ENCODE results near the gene PLEKHA8.
"Not testable (repeated sequence)": the region's sequence is repeated elsewhere in the genome, so short reads cannot be mapped to it uniquely, and the experiment has no call there.

PLEKHA8 gene

DNA sequence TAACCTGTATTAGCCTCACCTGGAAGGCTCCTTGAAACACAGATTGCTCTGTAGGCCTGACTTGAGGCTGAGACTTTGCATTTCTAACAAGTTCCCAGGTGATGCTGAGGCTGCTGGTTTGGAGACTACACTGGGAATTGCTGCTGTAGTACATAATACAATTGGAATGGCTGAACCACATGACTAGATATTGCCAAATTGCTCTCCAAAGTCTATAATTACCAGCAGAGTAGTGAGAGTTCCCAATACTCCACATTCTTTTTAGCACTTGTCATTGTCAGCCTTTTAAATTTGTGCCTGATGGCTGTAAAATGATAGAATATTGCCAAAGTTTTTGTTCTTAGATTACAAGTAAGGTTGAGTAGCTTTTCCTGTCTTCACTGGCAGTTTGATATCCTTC, 39.9 kb downstream of the PLEKHA8 start:
- no peak for DNase-seq

DNA sequence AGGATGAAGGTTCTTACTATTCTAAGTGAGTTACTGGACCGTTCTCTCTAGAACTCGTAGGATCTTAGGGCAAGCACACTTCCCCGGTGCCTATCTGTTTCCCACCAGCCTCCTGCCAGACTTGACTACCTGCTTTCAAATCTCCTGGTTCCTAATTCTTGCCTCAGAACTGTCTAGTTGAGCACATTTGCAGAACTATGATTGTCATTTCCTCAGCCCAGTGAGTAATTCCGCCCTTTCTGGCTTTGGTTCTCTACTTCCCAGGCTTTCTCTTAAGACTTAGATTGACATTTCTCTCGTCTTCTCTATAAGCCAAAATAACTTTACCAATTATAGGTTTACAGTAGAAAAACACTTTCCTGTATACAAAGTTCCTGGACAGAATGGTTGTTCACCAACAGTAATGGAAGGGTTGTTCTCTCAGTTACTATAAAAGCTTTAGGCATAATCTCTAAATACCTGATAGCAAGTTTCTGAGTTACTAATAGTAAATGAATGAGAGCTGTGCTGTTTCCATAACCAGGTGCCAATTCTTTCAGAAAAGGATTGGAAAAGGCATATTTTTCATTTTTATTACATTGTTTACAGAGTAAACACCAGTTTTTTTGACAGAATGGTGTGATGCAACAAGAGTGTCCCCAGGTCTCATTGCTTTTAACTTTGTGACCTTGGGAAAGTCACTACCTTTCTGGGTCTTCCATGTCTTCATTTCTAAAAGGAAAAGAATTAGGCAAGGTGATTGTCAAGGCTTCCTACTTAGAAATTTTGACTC, 41.1 kb downstream of the PLEKHA8 start:
- DNase-seq, result no peak

DNA sequence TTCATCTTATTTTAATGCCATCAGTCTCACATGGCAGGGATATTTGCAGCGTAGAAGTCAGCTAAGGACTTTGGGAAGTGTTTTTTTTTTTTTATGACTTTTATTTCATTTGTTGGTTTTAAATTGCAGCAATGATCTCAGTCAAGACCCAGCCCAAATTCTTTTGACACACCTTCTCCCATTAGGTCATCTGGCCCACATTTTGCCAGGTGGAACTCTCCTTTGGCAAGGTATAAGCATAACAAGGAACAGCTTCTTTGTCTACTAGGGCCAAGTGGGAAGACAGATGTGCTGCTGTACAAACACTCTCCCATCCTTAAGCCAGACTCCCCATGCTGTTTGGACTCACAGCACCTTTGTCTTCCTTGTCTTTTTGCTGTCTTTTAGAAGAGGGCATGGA, 41.8 kb downstream of the PLEKHA8 start:
- no peak for DNase-seq

DNA sequence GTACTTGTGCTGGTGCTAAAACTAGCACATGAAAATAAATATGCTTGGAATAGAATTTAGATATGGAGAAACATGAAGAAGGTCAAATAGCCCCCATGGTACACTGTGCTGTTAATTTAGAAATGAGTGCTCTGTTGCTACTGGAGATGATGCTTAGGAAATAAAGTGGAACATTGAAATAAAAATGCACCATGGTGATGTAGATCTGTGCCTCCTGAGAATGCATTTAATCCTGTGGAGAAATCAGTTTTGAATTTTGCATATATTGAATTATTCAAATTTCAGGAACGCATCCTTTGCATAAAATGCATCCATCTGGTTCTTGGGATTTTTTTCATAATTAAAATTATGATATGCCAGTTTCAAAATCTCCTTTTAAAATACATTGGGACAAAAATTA, 44.5 kb downstream of the PLEKHA8 start:
- DNase-seq, result no peak

DNA sequence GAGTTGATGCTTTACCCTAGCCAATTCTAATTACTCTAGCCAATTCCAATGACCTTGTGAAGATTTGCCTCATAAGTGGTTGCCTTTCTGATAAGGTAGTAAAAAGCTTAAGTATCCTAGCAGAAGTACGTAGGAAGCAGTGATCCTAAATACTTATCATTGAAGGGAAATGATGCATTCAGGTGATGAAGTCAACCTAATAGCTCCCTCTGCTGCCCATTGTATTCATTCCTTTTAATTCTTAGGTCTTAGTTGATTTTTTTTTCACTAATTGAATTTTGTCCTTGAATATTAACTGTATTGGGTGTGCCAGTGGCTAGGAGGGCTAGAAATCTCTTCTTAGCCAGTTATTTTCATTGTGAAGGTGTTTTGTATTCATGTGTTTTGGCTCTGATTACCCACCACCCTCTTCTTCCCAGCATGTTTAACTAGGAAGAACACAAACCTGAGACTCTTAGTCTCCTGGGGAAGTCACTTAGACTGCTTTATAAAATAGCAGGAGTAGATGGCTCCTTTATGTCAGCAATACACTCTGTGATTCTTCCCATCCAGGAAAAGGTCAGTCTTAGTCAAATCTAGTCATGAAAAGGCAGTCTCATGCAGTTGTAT, 46.3 kb downstream of the PLEKHA8 start:
- DNase-seq, result no peak

DNA sequence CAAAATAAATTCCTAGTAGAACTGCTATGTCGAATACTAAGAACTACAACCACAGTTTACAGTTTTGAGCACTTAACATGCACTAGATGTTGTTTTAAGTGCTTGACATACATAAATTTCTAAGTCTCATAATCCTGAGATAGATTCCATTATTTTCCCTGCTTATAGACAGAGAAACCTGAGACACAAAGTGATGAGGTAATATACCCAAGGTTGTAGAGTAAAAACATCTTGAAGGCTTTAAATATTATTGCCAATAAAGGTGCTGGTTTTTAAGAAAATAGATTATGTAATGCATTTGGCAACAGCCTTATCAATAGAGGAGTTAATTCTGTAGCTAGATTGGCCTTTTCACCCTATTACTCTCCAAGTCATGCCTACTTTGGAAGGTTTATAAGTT, 48.2 kb downstream of the PLEKHA8 start:
- DNase-seq, result no peak

DNA sequence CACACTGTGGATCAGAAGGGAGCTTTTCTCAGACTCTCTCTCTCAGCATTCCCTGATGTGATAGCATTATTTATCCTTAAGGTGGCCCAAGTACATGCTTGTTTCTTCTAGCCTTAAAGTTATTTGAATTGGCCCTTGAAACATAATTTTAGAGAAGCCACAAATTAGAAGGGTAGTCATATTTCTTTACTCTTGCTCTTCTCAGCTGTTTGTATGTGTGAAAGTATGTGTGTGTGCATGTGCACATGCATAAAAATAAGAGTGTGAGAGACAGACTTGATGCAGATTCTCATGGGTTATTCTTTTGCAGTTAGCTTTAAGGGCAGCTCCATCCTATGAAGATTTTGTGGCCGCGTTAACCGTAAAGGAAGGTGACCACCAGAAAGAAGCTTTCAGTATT, 50.1 kb downstream of the PLEKHA8 start:
- DNase-seq, result no peak

DNA sequence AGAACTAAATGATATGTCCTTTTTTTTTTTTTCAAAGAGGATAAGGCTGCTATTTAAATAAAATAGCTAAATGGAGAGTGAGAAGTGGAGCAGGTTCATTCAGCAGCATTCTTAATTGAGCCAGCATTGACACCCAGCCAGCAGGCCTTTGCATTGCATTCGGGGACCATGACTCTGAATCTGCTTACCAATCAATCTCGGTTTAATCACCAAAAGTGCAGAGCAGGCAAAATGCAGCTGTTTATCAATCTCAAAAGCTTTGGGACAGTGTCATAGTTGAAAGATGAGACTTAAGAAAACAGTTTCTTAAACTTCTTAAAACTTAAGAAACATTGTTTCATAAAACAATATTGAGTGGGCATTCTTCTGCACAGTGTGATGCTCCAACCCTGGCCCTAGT, 51.7 kb downstream of the PLEKHA8 start:
- DNase-seq, result no peak

DNA sequence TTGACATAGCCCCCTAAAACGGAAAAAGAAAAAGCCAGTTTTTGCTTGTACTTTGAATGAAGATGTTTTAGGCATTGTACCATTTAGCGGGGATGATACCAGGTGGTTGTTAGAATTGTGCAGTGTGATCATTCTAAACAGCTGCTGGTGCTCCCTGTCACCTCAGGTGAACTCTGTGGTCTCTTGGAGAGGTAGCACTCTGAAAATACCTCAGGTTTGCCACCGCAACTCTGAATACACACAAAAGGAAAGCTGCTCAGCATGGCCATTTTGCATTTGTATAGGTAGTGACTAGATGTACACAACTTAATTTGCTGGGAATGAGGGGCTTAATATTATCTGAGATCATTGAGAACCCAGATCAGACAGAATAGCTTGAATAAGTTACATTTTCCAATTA, 52.6 kb downstream of the PLEKHA8 start:
- DNase-seq, result no peak

DNA sequence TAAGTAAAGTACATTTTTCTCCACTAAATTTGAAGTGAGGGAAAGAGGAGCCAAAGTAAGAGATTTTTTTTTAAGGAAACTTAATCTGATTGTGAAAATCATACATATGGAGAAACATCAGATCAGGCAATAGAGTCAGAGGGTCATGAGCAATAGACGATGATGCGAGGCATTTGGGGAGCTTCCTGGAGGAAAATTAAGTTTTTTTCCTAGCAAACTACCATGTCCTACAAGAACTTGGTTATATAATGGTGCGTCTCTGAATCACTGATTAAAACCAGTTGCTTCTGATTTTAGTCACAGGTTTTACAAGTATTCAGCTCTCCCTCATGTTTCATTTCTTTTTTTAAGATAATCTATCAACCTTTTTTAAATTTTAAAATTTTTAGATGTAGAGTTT, 54.5 kb downstream of the PLEKHA8 start:
- DNase-seq, result no peak

DNA sequence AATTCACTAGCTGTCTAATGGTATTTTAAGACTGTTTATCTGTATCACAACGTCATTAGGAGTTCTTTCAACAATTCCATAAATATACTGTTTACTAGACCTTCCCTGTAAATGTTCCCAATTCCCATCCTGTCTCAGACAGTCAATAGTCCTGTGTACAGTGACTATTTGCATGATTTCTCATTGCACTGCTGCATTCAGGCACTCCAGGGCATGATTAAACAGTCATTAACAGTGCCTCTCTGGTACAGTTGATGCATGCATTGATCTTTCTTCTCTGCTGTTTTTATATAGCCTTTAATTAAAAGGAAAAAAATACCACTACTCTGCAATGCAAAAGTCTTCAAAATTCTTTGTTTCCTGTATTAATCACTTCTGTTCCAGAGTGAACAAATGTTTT, 55.1 kb downstream of the PLEKHA8 start:
- no peak for DNase-seq

DNA sequence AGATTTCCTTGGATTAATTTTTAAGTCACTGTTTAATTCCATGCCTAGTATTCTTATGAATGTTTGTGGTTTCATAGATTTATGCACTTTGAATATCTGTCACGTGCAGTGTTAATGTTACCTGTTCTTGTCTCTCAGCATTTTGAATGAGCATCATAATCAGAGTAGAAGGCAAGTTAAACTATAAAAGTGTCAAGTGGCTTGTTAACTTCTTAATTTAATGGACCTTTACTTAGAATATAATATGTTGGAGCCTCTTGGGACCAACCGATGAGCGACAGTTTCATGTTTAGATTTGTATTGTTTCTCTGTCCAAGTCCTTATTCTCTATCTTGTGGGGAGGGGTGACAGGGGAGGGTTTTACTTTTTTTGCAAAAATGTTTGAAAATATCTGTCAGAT, 56.0 kb downstream of the PLEKHA8 start:
- no peak for DNase-seq

DNA sequence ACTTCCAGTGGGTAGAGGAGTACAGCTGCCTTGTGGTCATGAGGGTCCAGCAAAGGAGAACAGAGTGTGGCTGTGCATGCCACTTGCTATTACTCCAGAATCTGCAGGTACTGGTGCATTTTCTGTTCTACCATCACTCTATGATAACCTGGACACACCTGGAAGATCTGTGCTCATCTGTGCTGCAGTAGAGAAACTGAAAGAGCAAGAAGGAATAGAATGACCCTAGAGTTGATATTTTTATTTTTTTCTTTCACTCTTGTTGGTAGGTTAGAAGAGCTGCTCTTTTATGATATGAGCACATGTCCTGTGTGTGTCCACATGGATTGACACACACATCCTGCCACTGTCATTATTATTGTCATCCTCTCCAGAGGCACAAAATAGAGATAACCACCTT, 58.3 kb downstream of the PLEKHA8 start:
- no peak for DNase-seq

DNA sequence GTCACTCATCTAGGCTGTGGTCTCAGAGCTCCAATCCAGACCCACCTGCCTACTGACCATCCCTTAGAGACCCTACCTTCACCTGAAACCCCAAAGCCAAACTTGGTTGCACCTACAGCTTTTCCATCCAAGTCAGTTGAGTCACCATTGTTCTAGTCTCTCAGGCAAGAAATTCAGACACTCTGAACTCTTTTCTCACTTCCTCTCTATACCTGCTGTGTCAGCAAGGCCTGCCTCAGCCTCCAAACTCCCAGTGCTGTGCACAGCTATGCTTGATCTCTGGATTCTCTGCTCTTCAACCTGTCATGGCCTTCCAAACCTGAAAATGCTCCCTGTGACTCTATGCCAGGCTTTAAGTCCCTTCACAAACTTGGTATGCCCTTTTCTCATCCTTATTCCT, 59.2 kb downstream of the PLEKHA8 start:
- DNase-seq, result no peak

DNA sequence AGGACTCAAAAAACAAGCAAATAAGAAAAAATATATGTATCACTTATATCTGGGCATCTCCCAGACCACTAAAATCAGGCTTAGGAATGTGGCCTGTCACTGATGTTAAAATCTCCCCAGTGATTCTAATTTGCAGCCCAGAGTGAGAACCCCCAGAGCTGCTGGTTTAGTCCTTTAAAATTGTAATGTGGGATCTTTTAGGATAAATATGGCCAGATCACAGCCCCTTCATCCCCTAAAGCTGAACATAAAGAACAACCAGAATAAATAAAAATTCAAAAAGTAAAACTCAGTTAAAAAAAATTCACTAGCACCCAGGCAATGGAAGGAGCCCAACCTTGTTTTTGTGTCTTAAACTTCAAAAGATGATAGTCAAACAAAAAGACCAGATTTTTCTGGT, 60.1 kb downstream of the PLEKHA8 start:
- DNase-seq, result no peak

DNA sequence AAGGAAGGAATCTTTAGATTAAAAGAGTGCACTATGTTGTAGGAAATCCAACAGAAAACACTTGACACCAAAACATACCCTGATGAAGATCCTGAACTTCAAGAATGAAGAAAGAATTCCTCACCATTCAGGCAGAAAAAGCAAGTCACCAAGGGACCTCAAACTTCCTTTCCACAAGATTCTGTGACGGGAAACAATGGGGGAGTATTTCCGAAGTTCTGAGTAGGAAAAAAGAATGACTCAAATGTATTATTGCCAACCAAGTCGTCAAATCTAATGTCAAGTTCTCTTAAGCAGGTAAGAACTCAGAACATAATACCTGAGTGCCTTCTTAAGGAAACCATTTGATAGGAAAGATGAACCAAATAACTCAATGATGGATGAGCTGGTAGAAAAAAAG, 61.9 kb downstream of the PLEKHA8 start:
- DNase-seq, result no peak

DNA sequence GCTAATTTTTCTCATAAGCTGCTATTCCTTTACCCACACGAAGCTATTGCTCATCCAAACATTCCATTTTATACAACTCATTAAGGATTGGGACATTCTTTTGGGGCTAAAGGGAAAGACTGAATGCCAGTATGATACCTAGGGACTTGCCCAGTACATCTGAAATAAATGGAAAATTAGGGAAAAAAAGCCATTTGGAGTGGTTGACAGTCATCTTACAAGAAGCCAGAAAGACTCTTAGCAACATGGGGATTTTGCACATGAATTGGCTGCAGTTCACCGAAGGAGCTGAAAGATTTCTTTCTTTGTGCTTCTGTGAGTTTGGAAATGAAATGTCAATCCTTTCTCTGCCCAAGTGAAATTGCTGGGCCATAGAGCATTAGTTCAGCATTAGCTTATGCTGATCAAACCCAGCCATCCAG, 63.3 kb downstream of the PLEKHA8 start:
- no peak for DNase-seq

DNA sequence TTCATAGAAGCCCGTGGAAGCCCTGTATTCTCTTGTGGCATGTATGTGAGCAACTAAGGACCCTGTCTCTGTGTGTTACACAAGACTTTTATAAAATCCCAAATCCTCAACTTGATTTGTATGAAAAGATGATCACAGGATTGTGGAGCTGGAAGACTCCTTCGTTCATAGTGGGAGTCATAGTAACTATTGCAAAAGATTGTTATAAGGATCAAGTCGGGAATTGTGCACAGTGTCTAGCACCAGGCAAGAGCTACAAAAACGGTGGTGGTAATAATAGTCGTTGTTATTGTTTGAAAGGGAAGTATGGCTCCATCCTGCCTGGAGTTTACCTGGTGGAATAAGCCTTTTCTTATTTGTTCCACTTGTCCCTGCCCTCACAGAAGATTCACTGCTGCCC, 63.8 kb downstream of the PLEKHA8 start:
- DNase-seq, result no peak

DNA sequence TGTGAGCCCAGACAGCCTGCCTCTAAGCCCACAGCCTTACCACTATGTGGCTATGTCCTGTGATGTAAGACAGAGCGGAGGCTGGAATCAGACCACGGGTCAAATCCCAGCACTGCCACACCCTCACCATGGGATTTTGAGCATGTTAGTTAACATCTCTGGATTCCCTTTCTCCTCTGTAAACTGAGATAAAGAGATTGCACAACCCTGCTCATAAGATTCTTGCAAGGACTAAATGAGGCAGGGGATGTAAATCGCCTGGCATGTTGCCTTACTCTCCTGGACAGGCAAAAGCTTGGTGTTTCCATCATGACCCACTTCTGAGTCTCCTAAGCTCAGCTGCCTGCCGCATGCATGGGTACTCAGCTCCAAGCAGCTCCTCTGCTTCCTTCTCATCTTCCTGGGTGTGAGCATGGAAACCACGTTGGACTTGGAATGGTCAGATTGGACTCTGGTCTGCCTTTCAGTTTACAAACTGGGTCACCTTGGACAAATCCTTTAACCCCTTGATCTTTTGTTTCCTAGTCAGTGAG, 65.3 kb downstream of the PLEKHA8 start:
- no peak for DNase-seq

DNA sequence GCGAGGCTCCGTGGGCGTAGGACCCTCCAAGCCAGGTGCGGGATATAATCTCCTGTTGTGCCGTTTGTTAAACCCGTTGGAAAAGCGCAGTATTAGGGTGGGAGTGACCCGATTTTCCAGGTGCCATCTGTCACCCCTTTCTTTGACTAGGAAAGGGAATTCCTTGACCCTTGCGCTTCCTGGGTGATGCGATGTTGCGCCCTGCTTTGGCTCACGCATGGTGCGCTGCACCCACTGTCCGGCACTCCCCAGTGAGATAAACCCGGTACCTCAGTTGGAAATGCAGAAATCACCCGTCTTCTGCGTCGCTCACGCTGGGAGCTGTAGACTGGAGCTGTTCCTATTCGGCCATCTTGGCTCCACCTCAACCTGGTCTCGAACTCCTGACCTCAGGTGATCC, 70.4 kb downstream of the PLEKHA8 start:
- DNase-seq, result not testable (repeated sequence)

DNA sequence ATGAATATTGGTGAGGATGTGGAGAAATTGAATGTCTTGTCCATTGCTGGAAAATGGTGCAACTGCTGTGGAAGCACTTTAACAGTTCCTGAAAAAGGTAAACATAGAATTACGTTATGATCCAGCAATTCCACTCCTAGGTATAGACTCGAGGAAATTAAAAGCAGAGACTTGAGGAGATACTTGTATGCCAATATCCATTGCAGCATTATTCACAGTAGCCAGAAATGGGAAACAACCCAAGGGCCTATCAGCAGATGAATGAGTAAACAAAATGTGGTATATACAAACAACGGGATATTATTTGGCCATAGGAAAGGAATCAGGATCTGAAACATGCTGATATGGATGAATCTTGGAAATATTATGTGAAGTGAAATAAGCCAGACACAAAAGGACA, 74.1 kb downstream of the PLEKHA8 start:
- DNase-seq, result no peak

DNA sequence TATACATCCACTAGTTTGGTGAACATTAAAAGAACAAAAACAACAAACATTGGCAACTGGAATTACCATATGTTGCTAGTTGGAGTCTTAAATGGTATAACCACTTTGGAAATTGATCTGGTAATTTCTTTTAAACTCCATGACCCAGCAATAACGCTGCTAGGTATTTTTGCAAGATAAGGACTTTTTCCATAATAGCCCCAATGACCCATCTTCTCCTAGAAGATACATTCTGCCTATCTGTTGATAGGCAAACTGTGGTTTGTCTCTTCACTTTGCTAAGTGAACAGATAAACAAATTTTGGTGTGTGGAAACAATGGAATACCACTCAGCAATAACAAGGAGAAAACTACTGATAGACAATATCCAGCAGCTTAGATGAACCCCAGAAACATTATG, 75.9 kb downstream of the PLEKHA8 start:
- DNase-seq, result no peak

DNA sequence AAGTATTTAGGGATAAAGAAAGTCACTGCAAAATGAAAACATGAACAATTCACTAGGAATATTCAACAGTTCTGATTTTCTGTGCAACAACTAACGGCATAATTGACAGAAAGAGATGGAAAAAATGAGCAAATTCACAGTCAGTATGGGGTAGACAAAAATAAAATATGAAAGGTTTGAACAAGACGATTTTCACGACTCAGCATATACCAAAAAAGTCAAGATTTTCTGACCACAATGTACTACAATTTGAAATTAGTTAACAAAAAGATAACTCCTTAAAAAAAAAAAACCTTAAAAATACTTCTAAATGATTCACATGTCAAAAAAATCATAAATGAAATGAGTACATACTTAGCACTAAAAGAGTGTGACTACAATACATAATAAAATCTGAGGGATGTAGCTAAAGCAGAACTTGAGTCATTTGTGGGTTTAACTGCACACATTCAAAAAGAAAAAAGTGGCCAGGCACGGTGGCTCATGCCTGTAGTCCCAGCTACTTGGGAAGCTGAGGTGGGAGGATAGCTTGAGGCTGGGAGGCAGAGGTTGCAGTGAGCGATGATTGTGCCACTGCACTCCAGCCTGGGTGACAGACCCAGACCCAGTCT, 84.0 kb downstream of the PLEKHA8 start:
- no peak for DNase-seq

DNA sequence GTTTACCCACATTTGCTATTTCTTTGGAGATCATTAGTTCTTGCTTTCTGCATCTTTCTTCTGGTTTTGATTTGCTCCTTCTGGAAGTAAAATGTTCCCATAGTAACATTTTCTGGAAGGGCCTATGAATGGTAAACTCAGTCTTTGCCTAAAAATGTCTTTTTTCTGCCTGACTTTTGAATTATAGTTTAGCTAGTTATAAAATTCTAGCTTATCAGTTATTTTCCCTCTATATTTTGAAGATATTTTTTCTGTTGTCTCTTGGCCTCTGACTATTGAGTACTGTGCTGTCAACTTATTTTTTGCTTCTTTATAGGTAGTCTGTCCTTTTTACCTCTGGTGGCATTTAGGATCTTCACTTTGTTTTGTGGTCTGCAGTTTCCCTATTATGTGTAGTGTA, 84.9 kb downstream of the PLEKHA8 start:
- no peak for DNase-seq

Measured in activated CD8-positive, alpha-beta memory T cell treated with anti-CD3 and anti-CD28 coated beads, Interleukin-2, amount 50 U/mL, for 4 hours (primary cell).